Activated B cell treated with CpG ODN at 0.5 μM for 24 hours (primary cell): ENCODE data around the gene CBR4. TPM values are rescaled to one million over a fixed set of nuclear protein-coding genes. Genes with fewer than 3 reads are reported as not detected.

Experiments used
- ATAC-seq: fragments of 200-7000 bp; cut with Tn5 transposase; one replicate; pipeline ENCODE4 v1.10.0; 2021; ENCODE audit warnings: low read depth, mild to moderate bottlenecking, moderate library complexity
- CTCF ChIA-PET: fragments of 350-600 bp; sonication (Branson Sonifier 250); formaldehyde crosslinking; loops from one replicate; lab custom pipeline; 2021; ENCODE audit warnings: antibody characterized with exemption; lab: Charles Lee
- POLR2A ChIA-PET: fragments of 350-600 bp; sonication (Branson Sonifier 250); formaldehyde crosslinking; loops from one replicate; lab custom pipeline; 2021; ENCODE audit warnings: antibody characterized with exemption; lab: Charles Lee
- DNase-seq: peaks from one replicate; pipeline ENCODE4 v3.0.0; 2022
- H3K27ac Mint-ChIP-seq: one replicate; pipeline ENCODE4 v1.8.0; 2020; ENCODE audit warnings: mixed read lengths
- H3K27me3 Mint-ChIP-seq: one replicate; pipeline ENCODE4 v1.8.0; 2021; ENCODE audit warnings: mixed read lengths
- H3K36me3 Mint-ChIP-seq: one replicate; pipeline ENCODE4 v1.8.0; 2021; ENCODE audit warnings: low read depth, mixed read lengths
- H3K4me1 Mint-ChIP-seq: one replicate; pipeline ENCODE4 v1.8.0; 2021; ENCODE audit warnings: mixed read lengths
- H3K4me3 Mint-ChIP-seq: one replicate; pipeline ENCODE4 v1.8.0; 2020; ENCODE audit warnings: mild to moderate bottlenecking, mixed read lengths
- H3K9me3 Mint-ChIP-seq: one replicate; pipeline ENCODE4 v1.8.0; 2020; ENCODE audit warnings: mixed read lengths
- intact Hi-C: fragments of 100-400 bp; cut with micrococcal nuclease; formaldehyde crosslinking; loops from one replicate; pipeline ENCODE4 v1.15.1; 2024
- total RNA-seq: library from RNA; stranded (reverse); gene quantifications from 2 replicates; pipeline ENCODE4 v1.2.3, GENCODE V29; 2022
- TF ChIP-seq, protein P1 (sequence below): fragments of 200-600 bp; IDR thresholded peaks from one replicate; pipeline ENCODE4 v1.8.0; 2022; ENCODE audit warnings: antibody characterized with exemption, mild to moderate bottlenecking

CBR4 gene
- total RNA-seq, 1 donor from 2014 or later = 25.7 TPM

DNA sequence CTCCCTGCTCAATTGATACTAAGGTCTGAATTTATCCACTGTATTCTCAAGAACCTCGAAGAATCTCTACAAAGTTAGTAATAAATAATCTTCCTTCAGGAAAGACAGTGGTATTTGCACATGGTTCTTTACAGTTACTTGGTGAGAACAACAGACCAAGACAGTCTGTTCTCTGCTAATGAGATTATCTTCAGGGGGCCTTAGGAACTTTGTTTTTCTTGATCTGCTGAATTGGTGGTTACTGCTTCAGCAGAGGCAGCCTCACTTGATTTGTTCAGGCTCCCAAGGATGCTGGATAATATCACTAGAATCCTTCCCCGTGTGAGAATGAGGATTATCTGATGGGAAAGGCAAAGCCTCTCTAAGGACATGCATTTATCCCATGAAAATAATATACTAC is 64.8 kb downstream of the CBR4 start:
- ChIA-PET POLR2A (no interaction called here), CTCF (no interaction called here)
- no peak overlapping the region for H3K4me3 Mint-ChIP-seq
- TF ChIP-seq, protein P1, sequence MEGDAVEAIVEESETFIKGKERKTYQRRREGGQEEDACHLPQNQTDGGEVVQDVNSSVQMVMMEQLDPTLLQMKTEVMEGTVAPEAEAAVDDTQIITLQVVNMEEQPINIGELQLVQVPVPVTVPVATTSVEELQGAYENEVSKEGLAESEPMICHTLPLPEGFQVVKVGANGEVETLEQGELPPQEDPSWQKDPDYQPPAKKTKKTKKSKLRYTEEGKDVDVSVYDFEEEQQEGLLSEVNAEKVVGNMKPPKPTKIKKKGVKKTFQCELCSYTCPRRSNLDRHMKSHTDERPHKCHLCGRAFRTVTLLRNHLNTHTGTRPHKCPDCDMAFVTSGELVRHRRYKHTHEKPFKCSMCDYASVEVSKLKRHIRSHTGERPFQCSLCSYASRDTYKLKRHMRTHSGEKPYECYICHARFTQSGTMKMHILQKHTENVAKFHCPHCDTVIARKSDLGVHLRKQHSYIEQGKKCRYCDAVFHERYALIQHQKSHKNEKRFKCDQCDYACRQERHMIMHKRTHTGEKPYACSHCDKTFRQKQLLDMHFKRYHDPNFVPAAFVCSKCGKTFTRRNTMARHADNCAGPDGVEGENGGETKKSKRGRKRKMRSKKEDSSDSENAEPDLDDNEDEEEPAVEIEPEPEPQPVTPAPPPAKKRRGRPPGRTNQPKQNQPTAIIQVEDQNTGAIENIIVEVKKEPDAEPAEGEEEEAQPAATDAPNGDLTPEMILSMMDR = no peak
- peaks cover 15% of the 10 kb centered on the region for H3K9me3 Mint-ChIP-seq
- H3K27ac Mint-ChIP-seq = no peak overlapping the region
- ATAC-seq (no peak), DNase-seq (no peak)
- peaks cover 3% of the 10 kb centered on the region for H3K36me3 Mint-ChIP-seq
- intact Hi-C loops = no loop called here
- H3K27me3 Mint-ChIP-seq = no peaks in the 10 kb centered on the region
- no peaks in the 10 kb centered on the region for H3K4me1 Mint-ChIP-seq

DNA sequence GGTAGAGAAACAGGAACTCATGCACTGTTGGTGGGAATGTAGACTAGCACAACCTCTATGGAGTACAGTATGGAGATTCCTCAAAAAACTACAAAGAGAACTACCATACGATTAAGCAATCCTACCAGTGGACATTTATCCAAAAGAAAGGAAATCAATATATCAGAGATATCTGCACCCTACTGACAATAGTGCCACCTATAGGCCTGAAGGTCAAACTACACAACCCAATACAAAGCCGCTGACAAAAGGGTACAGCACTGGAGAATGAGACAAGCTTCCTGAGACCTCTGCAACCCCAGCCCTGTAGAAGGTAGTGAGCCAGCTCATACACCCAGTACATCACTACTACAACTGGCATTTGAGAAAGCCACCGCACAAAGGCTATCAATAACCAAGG is 67.1 kb downstream of the CBR4 start:
- Mint-ChIP-seq H3K9me3 (peaks cover 17% of the 10 kb centered on the region), H3K27me3 (no peaks in the 10 kb centered on the region), H3K4me3 (no peak overlapping the region), H3K36me3 (peaks cover 6% of the 10 kb centered on the region), H3K4me1 (no peaks in the 10 kb centered on the region), H3K27ac (no peak overlapping the region)
- intact Hi-C loops = no loop called here
- DNase-seq (no peak), ATAC-seq (no peak)
- CTCF ChIA-PET = interaction anchor here (1.0 to 1.3 kb wide), 2 partner anchors 10 to 12 kb away, joined by 4 to 8 read pairs; no protein-coding TSS in a partner anchor
- POLR2A ChIA-PET = no interaction called here
- TF ChIP-seq, protein P1 = no peak
